ENCODE data around the gene ASTN2.

GRCh38 chr9:116821633-116822229, 593.1 kb downstream of the ASTN2 start:
- TF ChIP-seq POLR2A (IDR thresholded peaks at IDR 0.05), result no peak
- TF ChIP-seq CTCF (IDR thresholded peaks at IDR 0.05), result no peak

Data from thyroid gland (tissue), 4 donors.